Measurements from ENCODE around the gene EPAS1. TPM values are rescaled to one million over a fixed set of nuclear protein-coding genes. Genes with fewer than 3 reads are reported as not detected.

Gene EPAS1
- total and polyA plus RNA-seq, 9 of the 15 experiments (the other 6 are each of a cell fraction or from before 2014, with no cell fraction given), result 0.25 to 11.2 (median 4.1) TPM

DNA sequence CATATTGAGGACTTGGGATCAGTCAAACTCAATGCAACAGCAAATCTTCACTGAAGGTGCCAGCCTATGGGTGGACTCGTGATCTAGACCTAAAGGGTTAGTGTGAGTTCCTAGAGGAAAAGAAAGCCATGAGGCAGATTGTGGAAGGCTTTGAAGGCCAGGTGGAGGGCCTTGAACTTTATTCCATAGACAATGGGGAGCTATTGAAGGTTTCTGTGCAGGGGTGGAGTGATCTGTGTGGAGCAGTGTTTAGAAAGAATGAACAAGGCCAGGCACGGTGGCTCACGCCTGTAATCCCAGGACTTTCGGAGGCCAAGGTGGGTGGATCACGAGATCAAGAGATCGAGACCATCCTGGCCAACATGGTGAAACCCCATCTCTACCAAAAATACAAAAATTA lies 61.5 kb downstream of the EPAS1 start (continued):
- no peak for TF ChIP-seq SREBF1 (IDR thresholded peaks at IDR 0.05; ENCODE audit: borderline replicate concordance, low read depth, low read length)

GRCh38 chr2:46360303-46360702 lies 63.1 kb downstream of the EPAS1 start:
- H3K9me3 ChIP-seq (replicated peaks; ENCODE audit: control insufficient read depth, insufficient read depth, low read depth, low read length), result peaks cover 5% of the 10 kb centered on the region
- H3K4me3 ChIP-seq, result no peak overlapping the region
- H3K4me1 ChIP-seq (replicated peaks in 1 of 2; ENCODE audit: control insufficient read depth in 2 of 2, insufficient read depth in 2 of 2, low read length in 2 of 2), result peaks cover 0 to 4% of the 10 kb centered on the region in 2 experiments; a peak in 1 of 5 replicates
- H2AFZ ChIP-seq (ENCODE audit: low read depth, low read length), result no peak overlapping the region
- H3K79me2 ChIP-seq (ENCODE audit: control insufficient read depth, insufficient read depth, low read length), result no peaks in the 10 kb centered on the region
- H4K20me1 ChIP-seq (replicated peaks; ENCODE audit: control insufficient read depth, insufficient read depth, low read length), result no peaks in the 10 kb centered on the region
- no peaks in the 10 kb centered on the region for H3K27me3 ChIP-seq (ENCODE audit: control insufficient read depth in 2 of 2, insufficient read depth in 2 of 2, low read length in 2 of 2)
- peaks cover 7% of the 10 kb centered on the region; the same call in 1 of the 3 replicates for H3K36me3 ChIP-seq (ENCODE audit: control insufficient read depth, insufficient read depth, low read length)
- ChIA-PET POLR2A (interaction anchor here (1.4 kb wide), 1 partner anchor 10 kb away, joined by 4 read pairs; no protein-coding TSS in a partner anchor), CTCF (ENCODE audit: low intra/inter-chr PET ratio) (no interaction called here)
- ATAC-seq (no peak), FAIRE-seq (no peak), DNase-seq (ENCODE audit: extremely low read depth in 1 of 4, low spot score in 3 of 4) (no peak)
- WGBS (ENCODE audit: insufficient coverage, low coverage, missing lambda C conversion rate), result 100% methylated on average over 1 of the region's 3 CpGs
- BruUV-seq (replicated peaks), result no TSS peak
- in situ Hi-C loops (cut with MboI), result no loop called here
- intact Hi-C loops (cut with micrococcal nuclease), result loop anchor here (10.0 kb wide), 1 partner anchor 176 kb away; no protein-coding TSS in a partner anchor
- H3K4me2 ChIP-seq (ENCODE audit: insufficient read depth, low read length), result no peak overlapping the region
- no peak overlapping the region for H3K27ac ChIP-seq (ENCODE audit: extremely low read depth, low read depth, low read length)
- 0 out of 4 replicates have a peak overlapping the region, but pooled peaks of 1 of the 2 experiments have one; percentile 7 for H3K9ac ChIP-seq (ENCODE audit: insufficient read depth in 1 of 2, low read depth in 2 of 2, low read length in 2 of 2)
- H3K9me1 ChIP-seq (ENCODE audit: control insufficient read depth, insufficient read depth, low read length), result no peaks in the 10 kb centered on the region
- TF ChIP-seq ZNF778 (CRISPR knock-in tag; IDR thresholded peaks at IDR 0.05) (no peak), ARHGAP35 (IDR thresholded peaks at IDR 0.05; ENCODE audit: partially characterized antibody) (no peak), GATA2 (CRISPR knock-in tag; IDR thresholded peaks at IDR 0.05) (no peak), ZBTB8A (IDR thresholded peaks at IDR 0.05; ENCODE audit: partially characterized antibody) (no peak), ZNF324 (CRISPR knock-in tag; IDR thresholded peaks at IDR 0.05) (no peak), L3MBTL2 (IDR thresholded peaks at IDR 0.05) (no peak), ZNF217 (CRISPR knock-in tag; IDR thresholded peaks at IDR 0.05) (no peak), ZNF282 (CRISPR knock-in tag; IDR thresholded peaks at IDR 0.05) (no peak), NFATC3 (IDR thresholded peaks at IDR 0.05) (no peak)
- TF ChIP-seq, protein P1, sequence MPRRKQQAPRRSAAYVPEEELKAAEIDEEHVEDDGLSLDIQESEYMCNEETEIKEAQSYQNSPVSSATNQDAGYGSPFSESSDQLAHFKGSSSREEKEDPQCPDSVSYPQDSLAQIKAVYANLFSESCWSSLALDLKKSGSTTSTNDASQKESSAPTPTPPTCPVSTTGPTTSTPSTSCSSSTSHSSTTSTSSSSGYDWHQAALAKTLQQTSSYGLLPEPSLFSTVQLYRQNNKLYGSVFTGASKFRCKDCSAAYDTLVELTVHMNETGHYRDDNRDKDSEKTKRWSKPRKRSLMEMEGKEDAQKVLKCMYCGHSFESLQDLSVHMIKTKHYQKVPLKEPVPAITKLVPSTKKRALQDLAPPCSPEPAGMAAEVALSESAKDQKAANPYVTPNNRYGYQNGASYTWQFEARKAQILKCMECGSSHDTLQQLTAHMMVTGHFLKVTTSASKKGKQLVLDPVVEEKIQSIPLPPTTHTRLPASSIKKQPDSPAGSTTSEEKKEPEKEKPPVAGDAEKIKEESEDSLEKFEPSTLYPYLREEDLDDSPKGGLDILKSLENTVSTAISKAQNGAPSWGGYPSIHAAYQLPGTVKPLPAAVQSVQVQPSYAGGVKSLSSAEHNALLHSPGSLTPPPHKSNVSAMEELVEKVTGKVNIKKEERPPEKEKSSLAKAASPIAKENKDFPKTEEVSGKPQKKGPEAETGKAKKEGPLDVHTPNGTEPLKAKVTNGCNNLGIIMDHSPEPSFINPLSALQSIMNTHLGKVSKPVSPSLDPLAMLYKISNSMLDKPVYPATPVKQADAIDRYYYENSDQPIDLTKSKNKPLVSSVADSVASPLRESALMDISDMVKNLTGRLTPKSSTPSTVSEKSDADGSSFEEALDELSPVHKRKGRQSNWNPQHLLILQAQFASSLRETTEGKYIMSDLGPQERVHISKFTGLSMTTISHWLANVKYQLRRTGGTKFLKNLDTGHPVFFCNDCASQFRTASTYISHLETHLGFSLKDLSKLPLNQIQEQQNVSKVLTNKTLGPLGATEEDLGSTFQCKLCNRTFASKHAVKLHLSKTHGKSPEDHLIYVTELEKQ (CRISPR knock-in tag; IDR thresholded peaks at IDR 0.05), result no peak
- TF ChIP-seq, protein P2, sequence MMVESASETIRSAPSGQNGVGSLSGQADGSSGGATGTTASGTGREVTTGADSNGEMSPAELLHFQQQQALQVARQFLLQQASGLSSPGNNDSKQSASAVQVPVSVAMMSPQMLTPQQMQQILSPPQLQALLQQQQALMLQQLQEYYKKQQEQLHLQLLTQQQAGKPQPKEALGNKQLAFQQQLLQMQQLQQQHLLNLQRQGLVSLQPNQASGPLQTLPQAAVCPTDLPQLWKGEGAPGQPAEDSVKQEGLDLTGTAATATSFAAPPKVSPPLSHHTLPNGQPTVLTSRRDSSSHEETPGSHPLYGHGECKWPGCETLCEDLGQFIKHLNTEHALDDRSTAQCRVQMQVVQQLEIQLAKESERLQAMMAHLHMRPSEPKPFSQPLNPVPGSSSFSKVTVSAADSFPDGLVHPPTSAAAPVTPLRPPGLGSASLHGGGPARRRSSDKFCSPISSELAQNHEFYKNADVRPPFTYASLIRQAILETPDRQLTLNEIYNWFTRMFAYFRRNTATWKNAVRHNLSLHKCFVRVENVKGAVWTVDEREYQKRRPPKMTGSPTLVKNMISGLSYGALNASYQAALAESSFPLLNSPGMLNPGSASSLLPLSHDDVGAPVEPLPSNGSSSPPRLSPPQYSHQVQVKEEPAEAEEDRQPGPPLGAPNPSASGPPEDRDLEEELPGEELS (CRISPR knock-in tag; IDR thresholded peaks at IDR 0.05; ENCODE audit: borderline replicate concordance), result no peak
- TF ChIP-seq, protein P3, sequence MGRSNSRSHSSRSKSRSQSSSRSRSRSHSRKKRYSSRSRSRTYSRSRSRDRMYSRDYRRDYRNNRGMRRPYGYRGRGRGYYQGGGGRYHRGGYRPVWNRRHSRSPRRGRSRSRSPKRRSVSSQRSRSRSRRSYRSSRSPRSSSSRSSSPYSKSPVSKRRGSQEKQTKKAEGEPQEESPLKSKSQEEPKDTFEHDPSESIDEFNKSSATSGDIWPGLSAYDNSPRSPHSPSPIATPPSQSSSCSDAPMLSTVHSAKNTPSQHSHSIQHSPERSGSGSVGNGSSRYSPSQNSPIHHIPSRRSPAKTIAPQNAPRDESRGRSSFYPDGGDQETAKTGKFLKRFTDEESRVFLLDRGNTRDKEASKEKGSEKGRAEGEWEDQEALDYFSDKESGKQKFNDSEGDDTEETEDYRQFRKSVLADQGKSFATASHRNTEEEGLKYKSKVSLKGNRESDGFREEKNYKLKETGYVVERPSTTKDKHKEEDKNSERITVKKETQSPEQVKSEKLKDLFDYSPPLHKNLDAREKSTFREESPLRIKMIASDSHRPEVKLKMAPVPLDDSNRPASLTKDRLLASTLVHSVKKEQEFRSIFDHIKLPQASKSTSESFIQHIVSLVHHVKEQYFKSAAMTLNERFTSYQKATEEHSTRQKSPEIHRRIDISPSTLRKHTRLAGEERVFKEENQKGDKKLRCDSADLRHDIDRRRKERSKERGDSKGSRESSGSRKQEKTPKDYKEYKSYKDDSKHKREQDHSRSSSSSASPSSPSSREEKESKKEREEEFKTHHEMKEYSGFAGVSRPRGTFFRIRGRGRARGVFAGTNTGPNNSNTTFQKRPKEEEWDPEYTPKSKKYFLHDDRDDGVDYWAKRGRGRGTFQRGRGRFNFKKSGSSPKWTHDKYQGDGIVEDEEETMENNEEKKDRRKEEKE (IDR thresholded peaks at IDR 0.05; ENCODE audit: borderline replicate concordance in 1 of 2, control insufficient read depth in 1 of 2, low read depth in 2 of 2, low read length in 1 of 2), result no peak
